ENCODE results near the gene CLGN.
"Not testable (repeated sequence)": the region's sequence is repeated elsewhere in the genome, so short reads cannot be mapped to it uniquely, and the experiment has no call there.

Gene CLGN

GRCh38 chr4:140450352-140450751 is 22.9 kb upstream of the CLGN start:
- no peak overlapping the region for H3K4me3 ChIP-seq (replicated peaks; ENCODE audit: low read depth, low read length)
- no peak for DNase-seq (ENCODE audit: extremely low read depth, low read depth)
- TF ChIP-seq CTCF (IDR thresholded peaks at IDR 0.05; ENCODE audit: low read depth, low read length, missing control alignments): no peak

GRCh38 chr4:140448830-140449229 is 21.4 kb upstream of the CLGN start:
- no peak for TF ChIP-seq CTCF (IDR thresholded peaks at IDR 0.05; ENCODE audit: low read depth, low read length, missing control alignments)
- DNase-seq (ENCODE audit: extremely low read depth, low read depth): no peak
- H3K4me3 ChIP-seq (replicated peaks; ENCODE audit: low read depth, low read length): no peak overlapping the region

- DNase-seq (ENCODE audit: extremely low read depth, low read depth): no peak
- no peak overlapping the region for H3K4me3 ChIP-seq (replicated peaks; ENCODE audit: low read depth, low read length)
- no peak for TF ChIP-seq CTCF (IDR thresholded peaks at IDR 0.05; ENCODE audit: low read depth, low read length, missing control alignments)
These were observed 20.7 kb upstream of the CLGN start for GRCh38 chr4:140448162-140448561.

GRCh38 chr4:140444347-140444746 is 16.9 kb upstream of the CLGN start:
- H3K4me3 ChIP-seq (replicated peaks; ENCODE audit: low read depth, low read length); DNase-seq (ENCODE audit: extremely low read depth, low read depth): not testable (repeated sequence)

- no peak for DNase-seq (ENCODE audit: extremely low read depth, low read depth)
- no peak for TF ChIP-seq CTCF (IDR thresholded peaks at IDR 0.05; ENCODE audit: low read depth, low read length, missing control alignments)
These were observed 12.2 kb upstream of the CLGN start for GRCh38 chr4:140439644-140440142.

GRCh38 chr4:140427919-140428471 is 547 bp upstream of the CLGN start:
- DNase-seq (ENCODE audit: extremely low read depth, low read depth): no peak
- TF ChIP-seq CTCF (IDR thresholded peaks at IDR 0.05; ENCODE audit: low read depth, low read length, missing control alignments): no peak
- peak overlapping the region; percentile 46 for H3K4me3 ChIP-seq (replicated peaks; ENCODE audit: low read depth, low read length)

More at GRCh38 chr4:140439644-140440142, 12.2 kb upstream of the CLGN start:
- no peak overlapping the region for H3K4me3 ChIP-seq (replicated peaks; ENCODE audit: low read depth, low read length)

DNA sequence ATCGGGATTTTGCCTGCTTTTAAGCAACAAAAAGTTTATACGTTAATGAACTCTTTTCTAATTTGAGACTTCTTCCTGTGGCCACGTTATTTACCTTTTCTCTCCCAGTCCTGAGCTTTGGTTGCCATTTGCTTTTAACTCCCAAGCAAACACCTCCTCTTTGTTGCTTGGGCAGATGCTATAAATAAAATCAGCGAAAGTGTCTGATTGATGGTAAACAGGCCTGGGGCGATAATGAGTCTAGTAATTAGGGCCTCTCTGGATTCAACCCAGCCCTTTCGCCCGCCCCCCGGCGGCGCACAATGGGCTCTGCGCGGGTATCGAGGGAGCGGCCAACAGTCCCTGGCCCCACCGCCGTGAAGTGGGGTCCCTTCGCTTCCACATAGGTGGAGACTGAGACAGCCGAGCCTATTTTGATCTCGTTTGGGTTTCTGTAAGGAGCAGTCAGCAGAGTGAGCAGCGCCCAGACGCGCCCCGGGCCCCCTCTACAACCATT is 790 bp downstream of the CLGN start:
- DNase-seq (ENCODE audit: extremely low read depth, low read depth): no peak
- TF ChIP-seq CTCF (IDR thresholded peaks at IDR 0.05; ENCODE audit: low read depth, low read length, missing control alignments): no peak
- peak overlapping the region; percentile 46 for H3K4me3 ChIP-seq (replicated peaks; ENCODE audit: low read depth, low read length)
